ENCODE measurements around the gene FAM180A.

Gene FAM180A

GRCh38 chr7:135718794-135719437 is 29.7 kb downstream of the FAM180A start:
- DNase-seq: no peak
- Histone ChIP-seq H3K36me3 (replicated peaks) (no peaks in the 10 kb centered on the region), H3K27me3 (replicated peaks) (no peaks in the 10 kb centered on the region), H3K27ac (no peak overlapping the region), H3K4me3 (ENCODE audit: low read depth, low read length) (no peak overlapping the region)
- TF ChIP-seq CTCF (IDR thresholded peaks at IDR 0.05; ENCODE audit: low read depth, low read length, missing control alignments): no peak
- in situ Hi-C loops (cut with HindIII; ENCODE audit: low pct_ligation_motif_present, low sequenced_read_pairs): no loop called here

GRCh38 chr7:135718219-135718618 is 30.4 kb downstream of the FAM180A start:
- in situ Hi-C loops (cut with HindIII; ENCODE audit: low pct_ligation_motif_present, low sequenced_read_pairs): no loop called here
- H3K27ac ChIP-seq: no peak overlapping the region
- no peak for DNase-seq
- no peak overlapping the region for H3K4me3 ChIP-seq (ENCODE audit: low read depth, low read length)
- H3K36me3 ChIP-seq (replicated peaks): no peaks in the 10 kb centered on the region
- no peak for TF ChIP-seq CTCF (IDR thresholded peaks at IDR 0.05; ENCODE audit: low read depth, low read length, missing control alignments)
- H3K27me3 ChIP-seq (replicated peaks): no peaks in the 10 kb centered on the region

- Histone ChIP-seq H3K27me3 (replicated peaks) (no peaks in the 10 kb centered on the region), H3K27ac (no peak overlapping the region), H3K4me3 (ENCODE audit: low read depth, low read length) (no peak overlapping the region), H3K36me3 (replicated peaks) (no peaks in the 10 kb centered on the region)
- no peak for DNase-seq
- no peak for TF ChIP-seq CTCF (IDR thresholded peaks at IDR 0.05; ENCODE audit: low read depth, low read length, missing control alignments)
- in situ Hi-C loops (cut with HindIII; ENCODE audit: low pct_ligation_motif_present, low sequenced_read_pairs): no loop called here
Observed at GRCh38 chr7:135717693-135718092, 30.9 kb downstream of the FAM180A start.

GRCh38 chr7:135716677-135717238 is 31.9 kb downstream of the FAM180A start:
- H3K27ac ChIP-seq: no peak overlapping the region
- no peak for TF ChIP-seq CTCF (IDR thresholded peaks at IDR 0.05; ENCODE audit: low read depth, low read length, missing control alignments)
- in situ Hi-C loops (cut with HindIII; ENCODE audit: low pct_ligation_motif_present, low sequenced_read_pairs): no loop called here
- H3K27me3 ChIP-seq (replicated peaks): no peaks in the 10 kb centered on the region
- H3K4me3 ChIP-seq (ENCODE audit: low read depth, low read length): no peak overlapping the region
- DNase-seq: peak; percentile 56
- H3K36me3 ChIP-seq (replicated peaks): no peaks in the 10 kb centered on the region

GRCh38 chr7:135715673-135716072 is 32.9 kb downstream of the FAM180A start:
- in situ Hi-C loops (cut with HindIII; ENCODE audit: low pct_ligation_motif_present, low sequenced_read_pairs): no loop called here

More at GRCh38 chr7:135715673-135716072, 32.9 kb downstream of the FAM180A start:
- H3K4me3 ChIP-seq (ENCODE audit: low read depth, low read length): no peak overlapping the region
- DNase-seq: no peak
- no peak overlapping the region for H3K27ac ChIP-seq
- H3K27me3 ChIP-seq (replicated peaks): no peaks in the 10 kb centered on the region
- TF ChIP-seq CTCF (IDR thresholded peaks at IDR 0.05; ENCODE audit: low read depth, low read length, missing control alignments): no peak
- H3K36me3 ChIP-seq (replicated peaks): no peaks in the 10 kb centered on the region

All from brain microvascular endothelial cell (primary cell).